GM21619 (cell line): ENCODE data around the gene KCNMA1.
"Not testable (repeated sequence)": the region's sequence is repeated elsewhere in the genome, so short reads cannot be mapped to it uniquely, and the experiment has no call there.

Experiments used
- ATAC-seq: cut with Tn5 transposase; IDR thresholded peaks from one replicate; pipeline ENCODE4 v1.9.1; 2021; ENCODE audit not compliant: unreplicated experiment

Gene KCNMA1

DNA sequence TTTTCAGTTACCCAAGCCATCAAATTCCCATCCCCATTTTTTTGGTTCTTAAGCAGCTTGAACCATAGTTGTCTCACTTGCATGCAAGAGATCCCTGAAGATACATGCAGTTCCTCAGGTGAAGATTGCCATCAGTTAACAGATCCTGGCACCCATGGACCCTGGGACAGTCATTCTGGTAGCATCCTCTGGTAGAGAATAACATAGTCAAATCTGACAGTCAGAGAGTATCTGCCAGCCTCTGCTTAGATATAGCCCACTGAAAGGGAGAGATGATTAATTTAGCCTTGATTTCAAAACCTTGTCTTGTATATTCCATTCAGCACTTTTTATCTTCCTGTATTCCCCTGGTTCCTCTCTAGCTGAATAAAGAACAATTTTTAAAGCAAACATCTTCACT lies 280.4 kb downstream of the KCNMA1 start:
- no peak for ATAC-seq

- no peak for ATAC-seq
These were observed 281.8 kb downstream of the KCNMA1 start for GRCh38 chr10:77355844-77356243.

GRCh38 chr10:77351386-77351785 lies 286.2 kb downstream of the KCNMA1 start:
- ATAC-seq, result no peak

GRCh38 chr10:77350711-77351119 lies 286.9 kb downstream of the KCNMA1 start:
- ATAC-seq, result no peak

DNA sequence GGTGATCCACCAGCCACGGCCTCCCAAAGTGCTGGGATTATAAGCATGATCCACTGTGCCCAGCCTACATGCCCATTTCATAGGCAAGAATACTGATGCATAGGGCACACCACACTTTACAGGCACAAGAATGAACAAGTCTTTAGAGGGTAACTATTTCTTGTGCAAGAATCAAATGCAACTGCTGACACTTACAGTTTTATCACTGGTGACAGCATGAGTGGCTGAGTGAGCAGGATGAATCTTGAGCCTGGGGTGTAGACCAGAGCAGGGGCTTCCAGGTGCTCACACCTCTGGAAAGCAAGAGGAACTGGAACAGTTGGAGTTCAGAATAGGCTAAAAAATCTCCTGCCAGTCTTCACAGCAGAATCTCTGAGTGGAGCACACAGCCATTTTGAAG lies 287.5 kb downstream of the KCNMA1 start:
- no peak for ATAC-seq

- ATAC-seq, result no peak
These were observed 288.4 kb downstream of the KCNMA1 start for GRCh38 chr10:77349226-77349625.

DNA sequence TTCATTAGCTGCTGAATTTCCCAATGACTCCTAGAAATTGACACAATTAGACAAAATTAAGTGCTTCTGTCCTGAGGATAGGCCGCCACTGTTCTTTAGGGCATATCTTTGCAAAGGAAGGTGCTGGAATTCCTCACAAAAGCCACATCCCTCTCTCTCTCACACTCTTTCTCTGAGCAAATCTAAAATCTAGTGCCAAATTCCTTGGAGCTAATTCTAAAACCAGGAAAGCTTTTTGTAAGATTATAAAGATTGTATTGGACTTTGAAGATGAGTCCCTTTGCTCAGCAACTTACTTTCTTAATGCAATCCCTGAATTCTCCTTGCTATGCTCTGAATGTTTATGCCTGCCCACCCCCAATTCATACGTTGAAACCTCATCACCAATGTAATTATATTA lies 288.9 kb downstream of the KCNMA1 start:
- no peak for ATAC-seq

- no peak for ATAC-seq
These were observed 289.5 kb downstream of the KCNMA1 start for GRCh38 chr10:77348082-77348481.

DNA sequence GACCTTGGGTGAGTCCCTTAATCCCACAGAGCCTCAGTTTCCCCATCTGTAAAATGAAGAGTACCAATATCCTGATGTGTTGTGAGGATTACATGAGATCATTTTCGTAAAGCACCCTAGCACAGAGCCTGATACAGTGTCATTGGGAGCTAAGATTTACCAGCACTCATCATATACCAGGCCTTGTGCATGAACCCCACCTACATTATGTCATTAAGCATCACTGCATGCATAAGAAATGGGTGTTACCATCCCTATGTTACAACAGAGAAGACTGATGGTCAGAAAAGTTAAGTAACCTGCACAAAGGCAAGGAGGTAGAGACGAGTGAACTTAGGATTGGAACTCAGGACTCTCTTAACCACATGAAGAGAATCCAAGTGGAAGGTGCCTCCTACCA lies 290.6 kb downstream of the KCNMA1 start:
- ATAC-seq, result no peak

DNA sequence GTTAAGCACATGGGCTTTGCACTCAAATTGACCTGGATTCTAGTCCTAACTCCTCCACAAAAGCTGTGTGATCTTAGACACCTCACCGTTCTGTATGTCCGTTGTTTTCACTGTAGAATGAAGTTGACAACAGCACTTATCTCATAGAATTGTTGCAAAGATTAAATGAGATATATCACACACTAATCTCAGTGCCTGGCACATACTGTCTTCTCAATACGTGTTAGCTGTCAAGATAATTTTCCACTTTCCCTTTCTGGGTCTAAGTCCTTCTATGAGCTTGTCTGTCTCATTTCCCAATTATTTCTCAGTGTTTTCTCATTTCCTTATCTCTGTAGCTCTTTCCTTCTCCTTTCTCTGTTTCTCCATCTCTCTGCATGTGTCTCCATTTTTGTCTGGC lies 296.6 kb downstream of the KCNMA1 start:
- ATAC-seq, result no peak

DNA sequence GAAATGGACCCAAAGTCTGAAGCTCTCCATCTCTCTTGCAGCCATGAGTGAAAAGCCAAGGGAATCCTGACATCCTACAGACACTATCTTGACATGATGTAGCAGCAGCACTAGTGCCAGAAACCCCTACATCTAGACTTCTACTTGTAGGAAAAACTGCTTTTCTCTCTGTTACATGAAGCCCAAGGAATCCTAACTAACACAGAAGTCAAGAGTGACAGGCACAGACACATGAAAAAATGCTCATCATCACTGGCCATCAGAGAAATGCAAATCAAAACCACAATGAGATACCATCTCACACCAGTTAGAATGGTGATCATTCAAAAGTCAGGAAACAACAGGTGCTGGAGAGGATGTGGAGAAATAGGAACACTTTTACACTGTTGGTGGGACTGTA lies 297.7 kb downstream of the KCNMA1 start:
- not testable (repeated sequence) for ATAC-seq

- ATAC-seq, result no peak
These were observed 298.4 kb downstream of the KCNMA1 start for GRCh38 chr10:77339166-77339565.

DNA sequence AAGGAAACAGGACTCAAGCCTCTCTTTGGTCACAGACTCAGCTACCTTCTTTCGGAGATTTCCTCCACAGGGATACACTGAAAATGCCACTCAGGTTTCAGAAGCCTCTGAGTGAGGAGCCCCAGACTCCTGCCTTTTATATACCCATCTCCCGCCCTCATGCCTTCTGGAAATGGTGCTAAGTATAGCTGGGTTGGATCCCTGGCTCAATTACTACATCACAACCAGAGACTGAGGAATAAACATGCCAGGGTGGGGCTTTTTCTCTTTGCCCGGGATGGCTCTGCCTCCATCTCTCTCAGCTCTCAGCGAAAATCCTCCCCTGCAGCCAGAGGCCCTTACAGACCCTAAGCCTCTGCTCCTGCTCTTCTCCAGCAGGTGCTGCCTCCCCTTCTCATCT lies 299.5 kb downstream of the KCNMA1 start:
- ATAC-seq, result no peak

DNA sequence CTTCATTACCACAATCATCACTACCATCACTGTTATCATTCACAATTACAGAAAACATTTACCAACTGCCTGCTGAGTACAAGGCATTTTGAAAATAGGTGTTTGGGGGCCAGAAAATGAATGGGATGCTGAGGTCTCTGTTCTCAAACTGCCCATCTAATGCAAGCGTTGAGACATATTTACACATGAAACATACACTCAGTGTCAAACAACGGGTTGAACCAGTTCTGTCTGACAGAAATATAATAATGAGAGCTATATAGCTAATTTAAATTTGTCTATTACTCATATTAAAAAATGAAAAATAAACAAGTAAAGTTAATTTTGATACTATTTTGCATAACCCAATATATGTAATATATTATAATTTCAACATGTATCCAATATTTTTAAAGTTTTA lies 303.1 kb downstream of the KCNMA1 start:
- no peak for ATAC-seq

DNA sequence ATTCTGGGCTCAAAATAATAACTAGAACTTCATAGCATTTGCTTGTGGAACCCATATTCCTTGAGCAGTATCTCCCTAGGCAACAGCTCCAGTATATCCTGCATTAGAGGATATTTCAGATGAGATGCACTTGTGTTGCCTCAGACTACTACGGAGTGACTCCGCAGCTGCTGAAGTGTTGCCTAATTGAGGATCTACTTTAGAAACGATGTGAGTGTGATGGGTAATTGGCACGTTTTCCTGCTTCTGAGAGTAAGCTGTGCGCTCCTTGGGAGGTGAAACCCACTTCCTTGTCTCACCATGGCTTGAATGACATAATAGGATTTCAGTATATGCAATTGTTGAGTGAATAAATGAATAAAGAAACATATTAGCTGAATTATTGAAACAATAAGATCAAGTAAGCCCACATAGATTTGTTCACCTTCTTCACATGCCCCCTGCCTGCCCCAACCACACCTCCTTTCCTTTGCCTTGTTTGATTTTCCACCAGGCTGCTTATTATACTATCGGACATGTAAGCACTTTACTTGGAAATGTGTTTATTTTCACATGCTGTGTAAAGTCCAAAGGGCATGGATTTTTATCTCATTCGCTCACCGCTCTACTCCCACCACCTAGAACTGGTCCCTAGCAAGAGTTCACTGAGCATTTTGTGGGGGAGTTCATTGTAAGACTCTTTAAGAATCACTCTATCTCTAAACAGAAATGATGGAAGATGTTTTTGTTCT lies 303.8 kb downstream of the KCNMA1 start:
- ATAC-seq, result no peak

DNA sequence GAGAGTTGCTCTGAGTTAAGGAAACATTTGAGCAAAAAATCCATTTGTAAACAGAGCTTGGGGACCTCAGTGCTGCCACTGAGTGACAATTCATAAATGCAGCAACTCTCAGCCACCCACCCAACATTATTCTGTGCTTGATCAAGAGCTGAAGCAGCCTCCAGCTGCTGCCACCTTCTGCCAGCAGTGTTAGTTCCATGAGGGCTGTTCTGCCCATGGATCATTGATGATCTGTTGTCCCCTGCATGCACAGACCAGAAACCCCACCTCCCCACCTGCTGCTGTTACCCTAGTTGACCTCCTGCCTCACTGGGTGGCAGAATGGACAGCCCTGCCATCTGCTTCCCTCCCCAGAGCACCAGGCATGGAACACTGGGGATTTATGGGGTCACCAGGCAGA lies 305.4 kb downstream of the KCNMA1 start:
- ATAC-seq, result no peak

GRCh38 chr10:77328272-77328816 lies 309.3 kb downstream of the KCNMA1 start:
- no peak for ATAC-seq

GRCh38 chr10:77325233-77325537 lies 312.4 kb downstream of the KCNMA1 start:
- ATAC-seq, result no peak

GRCh38 chr10:77321838-77322237 lies 315.8 kb downstream of the KCNMA1 start:
- ATAC-seq, result no peak

- ATAC-seq, result no peak
These were observed 316.6 kb downstream of the KCNMA1 start for GRCh38 chr10:77320971-77321471.

GRCh38 chr10:77319557-77319956 lies 318.1 kb downstream of the KCNMA1 start:
- no peak for ATAC-seq

DNA sequence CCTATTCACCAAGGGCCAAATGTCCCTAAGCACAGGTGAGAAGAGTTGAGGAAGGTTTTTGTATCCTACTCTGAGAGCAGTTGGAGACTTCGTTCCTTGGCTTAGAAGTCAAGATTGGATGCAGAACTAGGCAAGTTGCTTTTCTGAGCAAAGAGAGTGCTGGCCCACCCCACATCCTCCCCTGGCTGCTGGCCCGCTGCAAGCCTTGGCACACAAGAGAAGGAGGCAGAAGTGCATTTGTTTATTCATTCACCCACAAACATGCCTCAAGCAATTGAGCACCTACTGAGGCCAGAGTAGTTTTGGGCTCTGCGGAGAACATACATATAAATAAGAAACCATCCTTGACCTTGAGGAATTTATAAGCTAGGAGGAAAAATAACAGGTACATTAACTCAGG lies 318.9 kb downstream of the KCNMA1 start:
- ATAC-seq, result no peak

DNA sequence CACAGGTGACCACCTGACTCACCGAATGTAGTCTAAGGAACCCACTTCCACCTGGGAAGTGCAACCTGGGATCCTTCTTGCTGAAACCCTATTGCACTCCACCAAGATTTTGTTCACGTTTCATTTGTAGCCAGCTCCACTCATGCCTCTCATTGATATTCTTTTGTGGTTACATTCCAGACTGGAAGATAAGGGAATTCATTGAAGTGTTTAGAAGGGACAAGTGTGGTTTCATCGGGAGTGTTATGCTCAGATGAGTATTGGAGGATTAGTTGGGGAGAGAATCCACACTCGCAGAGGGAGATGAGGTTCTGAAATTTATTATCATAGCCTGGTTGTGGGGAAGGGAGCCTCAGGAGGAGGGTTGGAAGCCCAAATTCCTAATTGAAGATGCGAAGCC lies 320.4 kb downstream of the KCNMA1 start:
- ATAC-seq, result no peak
